C4-2B (cell line): ENCODE measurements around the gene CLMN.

Experiments used
- CTCF ChIP-seq: fragments of 450-650 bp; conservative IDR thresholded peaks from 2 replicates; pipeline ENCODE4 v1.5.1; 2017; ENCODE audit warnings: mild to moderate bottlenecking
- ZFX ChIP-seq: fragments of 450-650 bp; IDR thresholded peaks from 2 replicates; pipeline ENCODE4 v1.6.1; 2017

- TF ChIP-seq CTCF (no peak), ZFX (no peak)
Measured at GRCh38 chr14:95340201-95340697, 20.5 kb upstream of the CLMN start.
